Liver (tissue), 9 donors: ENCODE measurements around the gene IQSEC2. TPM values are rescaled to one million over a fixed set of nuclear protein-coding genes. Genes with fewer than 3 reads are reported as not detected.

Source experiments
- DNase-seq: peaks from one replicate; pipeline ENCODE4 v3.0.0-alpha.2; 2017; ENCODE audit warnings: low spot score
- H3K27ac ChIP-seq, 2 donors: one replicate each; pipeline ENCODE4 v1.7.0; 2013; ENCODE audit warnings: inconsistent platforms in 2 of 2, low read length in 2 of 2, control low read depth in 1 of 2, low read depth in 1 of 2, mild to moderate bottlenecking in 1 of 2
- H3K27me3 ChIP-seq, 4 donors: one replicate each; pipeline versions ENCODE4 v1.6.1 to v1.7.0; 2013; ENCODE audit warnings: low read length in 3 of 4, inconsistent platforms in 1 of 4, mild to moderate bottlenecking in 1 of 4, moderate library complexity in 1 of 4; ENCODE audit not compliant: control insufficient read depth in 4 of 4, insufficient read depth in 4 of 4
- H3K36me3 ChIP-seq, 4 donors: one replicate each; pipeline versions ENCODE4 v1.6.1 to v1.7.0; 2013; ENCODE audit warnings: low read length in 3 of 4, mild to moderate bottlenecking in 3 of 4, low read depth in 1 of 4, moderate library complexity in 1 of 4; ENCODE audit not compliant: control insufficient read depth in 4 of 4, insufficient read depth in 3 of 4
- H3K4me1 ChIP-seq, 4 donors: one replicate each; pipeline versions ENCODE4 v1.6.1 to v1.7.0; 2013; ENCODE audit warnings: low read length in 3 of 4, mild to moderate bottlenecking in 3 of 4, moderate library complexity in 1 of 4; ENCODE audit not compliant: control insufficient read depth in 4 of 4, insufficient read depth in 4 of 4
- H3K4me3 ChIP-seq, 3 donors: one replicate each; pipeline versions ENCODE4 v1.6.1 to v1.7.0; 2013; ENCODE audit warnings: low read length in 3 of 3, control low read depth in 1 of 3, low read depth in 1 of 3, mild to moderate bottlenecking in 1 of 3
- H3K9ac ChIP-seq, 2 donors: one replicate each; pipeline ENCODE4 v1.7.0; 2013; ENCODE audit warnings: low read length in 2 of 2, mild to moderate bottlenecking in 2 of 2, moderate library complexity in 2 of 2, control low read depth in 1 of 2, low read depth in 1 of 2
- H3K9me3 ChIP-seq, 4 donors: one replicate each; pipeline versions ENCODE4 v1.6.1 to v1.7.0; 2013; ENCODE audit warnings: low read length in 3 of 4; ENCODE audit not compliant: control insufficient read depth in 4 of 4
- ATF3 ChIP-seq: IDR thresholded peaks from 2 replicates; pipeline ENCODE4 v1.6.1; 2016; ENCODE audit warnings: antibody characterized with exemption
- CTCF ChIP-seq: fragments of 150-350 bp; IDR thresholded peaks from 2 replicates; pipeline ENCODE4 v1.5.1; 2017; ENCODE audit warnings: improper control_type of control experiment, low read depth, low read length; ENCODE audit not compliant: missing input control
- EGR1 ChIP-seq, 2 donors: IDR thresholded peaks; 2 replicates each; pipeline ENCODE4 v1.6.1; 2016 to 2018; ENCODE audit warnings: antibody characterized with exemption in 2 of 2, low read depth in 2 of 2
- FOXA1 ChIP-seq: IDR thresholded peaks from 2 replicates; pipeline ENCODE4 v1.6.1; 2016; ENCODE audit warnings: antibody characterized with exemption
- FOXA2 ChIP-seq: IDR thresholded peaks from 2 replicates; pipeline ENCODE4 v1.6.1; 2016; ENCODE audit warnings: antibody characterized with exemption
- GABPA ChIP-seq, 2 donors: IDR thresholded peaks in 1 of 2; conservative IDR thresholded peaks in 1 of 2; 2 replicates each; pipeline ENCODE4 v1.6.1; 2016; ENCODE audit warnings: antibody characterized with exemption in 2 of 2, mild to moderate bottlenecking in 1 of 2, moderate library complexity in 1 of 2
- HNF4A ChIP-seq, 2 donors: conservative IDR thresholded peaks; 2 replicates each; pipeline ENCODE4 v1.6.1; 2016; ENCODE audit warnings: antibody characterized with exemption in 2 of 2, mild to moderate bottlenecking in 2 of 2
- HNF4G ChIP-seq: IDR thresholded peaks from 2 replicates; pipeline ENCODE4 v1.6.1; 2016; ENCODE audit warnings: antibody characterized with exemption
- NR2F2 ChIP-seq: IDR thresholded peaks from 2 replicates; pipeline ENCODE4 v1.6.1; 2016; ENCODE audit warnings: antibody characterized with exemption
- RAD21 ChIP-seq, 2 donors: IDR thresholded peaks; 2 replicates each; pipeline ENCODE4 v1.6.1; 2016; ENCODE audit warnings: antibody characterized with exemption in 2 of 2, mild to moderate bottlenecking in 2 of 2
- RXRA ChIP-seq, 2 donors: IDR thresholded peaks; 2 replicates each; pipeline ENCODE4 v1.6.1; 2017 to 2018; ENCODE audit warnings: antibody characterized with exemption in 2 of 2, mild to moderate bottlenecking in 1 of 2
- SP1 ChIP-seq: IDR thresholded peaks from 2 replicates; pipeline ENCODE4 v1.6.1; 2018; ENCODE audit warnings: antibody characterized with exemption, mild to moderate bottlenecking
- TAF1 ChIP-seq: conservative IDR thresholded peaks from 2 replicates; pipeline ENCODE4 v1.6.1; 2016; ENCODE audit warnings: antibody characterized with exemption, mild to moderate bottlenecking
- YY1 ChIP-seq: IDR thresholded peaks from 2 replicates; pipeline ENCODE4 v1.6.1; 2016; ENCODE audit warnings: antibody characterized with exemption, mild to moderate bottlenecking
- WGBS: extraction: QIAGEN DNeasy Blood & Tissue Kit; methylation state at CpG from one replicate; pipeline ENCODE4 v1.1.7; 2013; 5-methylcytosine and 5-hydroxymethylcytosine counted together
- polyA plus RNA-seq, 2 donors: library from polyadenylated mRNA; stranded (reverse) in 1 of 2; unstranded in 1 of 2; fragments of 200-250 nt in 1 of 2; fragments of >200 nt in 1 of 2; fragmentation: Nextera tagmentation in 1 of 2; extraction: Ambion mirVana in 1 of 2; gene quantifications; one replicate each; pipeline versions ENCODE4 v1.2.1 to v1.2.3, GENCODE V29; 2013 to 2015
- total RNA-seq, 2 donors: library from RNA; depleted of rRNA; stranded (reverse); fragments of >200 nt; gene quantifications; one replicate each; pipeline ENCODE4 v1.2.3, GENCODE V29; 2014
- TF ChIP-seq, protein P1 (sequence below): IDR thresholded peaks from 2 replicates; pipeline ENCODE4 v1.6.1; 2016; ENCODE audit warnings: antibody characterized with exemption
- TF ChIP-seq, protein P2 (sequence below): IDR thresholded peaks from 2 replicates; pipeline ENCODE4 v1.6.1; 2016; ENCODE audit warnings: antibody characterized with exemption, mild to moderate bottlenecking
- donor health status: healthy.
- donor health status: healthy.
- donor health status: healthy.
- donor health status: healthy.
- donor health status: healthy.

Gene IQSEC2
- total and polyA plus RNA-seq, 4 donors, result 0.40 to 2.1 (median 1.4) TPM

GRCh38 chrX:53223955-53224859 lies 57.2 kb downstream of the IQSEC2 start:
- H3K9me3 ChIP-seq, result no peaks in the 10 kb centered on the region
- peaks cover 0 to 21% (median 8%) of the 10 kb centered on the region in 4 donors for H3K36me3 ChIP-seq
- DNase-seq, result peak; percentile 33
- H3K27me3 ChIP-seq, result no peaks in the 10 kb centered on the region
- no peak for TF ChIP-seq CTCF
- no peak for TF ChIP-seq EGR1 (IDR thresholded peaks at IDR 0.05; ENCODE audit: low read depth in 2 of 2)
- TF ChIP-seq, protein P1, sequence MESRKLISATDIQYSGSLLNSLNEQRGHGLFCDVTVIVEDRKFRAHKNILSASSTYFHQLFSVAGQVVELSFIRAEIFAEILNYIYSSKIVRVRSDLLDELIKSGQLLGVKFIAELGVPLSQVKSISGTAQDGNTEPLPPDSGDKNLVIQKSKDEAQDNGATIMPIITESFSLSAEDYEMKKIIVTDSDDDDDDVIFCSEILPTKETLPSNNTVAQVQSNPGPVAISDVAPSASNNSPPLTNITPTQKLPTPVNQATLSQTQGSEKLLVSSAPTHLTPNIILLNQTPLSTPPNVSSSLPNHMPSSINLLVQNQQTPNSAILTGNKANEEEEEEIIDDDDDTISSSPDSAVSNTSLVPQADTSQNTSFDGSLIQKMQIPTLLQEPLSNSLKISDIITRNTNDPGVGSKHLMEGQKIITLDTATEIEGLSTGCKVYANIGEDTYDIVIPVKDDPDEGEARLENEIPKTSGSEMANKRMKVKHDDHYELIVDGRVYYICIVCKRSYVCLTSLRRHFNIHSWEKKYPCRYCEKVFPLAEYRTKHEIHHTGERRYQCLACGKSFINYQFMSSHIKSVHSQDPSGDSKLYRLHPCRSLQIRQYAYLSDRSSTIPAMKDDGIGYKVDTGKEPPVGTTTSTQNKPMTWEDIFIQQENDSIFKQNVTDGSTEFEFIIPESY, result no peak
- TF ChIP-seq HNF4A (conservative IDR thresholded peaks at IDR 0.05), result no peak
- no peak for TF ChIP-seq SP1
- TF ChIP-seq ATF3, result no peak
- no peak for TF ChIP-seq YY1
- no peak for TF ChIP-seq RXRA (IDR thresholded peaks at IDR 0.05)
- TF ChIP-seq HNF4G, result no peak
- TF ChIP-seq RAD21 (IDR thresholded peaks at IDR 0.05), result no peak
- H3K4me1 ChIP-seq, result peaks cover 7 to 38% (median 32%) of the 10 kb centered on the region in 4 donors
- peak overlapping the region; percentile 87 to 99 (median 88) for H3K4me3 ChIP-seq
- peak overlapping the region; percentile 90 to 98 for H3K27ac ChIP-seq
- WGBS, result 1% methylated on average over 40 of the region's 40 CpGs
- H3K9ac ChIP-seq, result peak overlapping the region; percentile 94 to 96

DNA sequence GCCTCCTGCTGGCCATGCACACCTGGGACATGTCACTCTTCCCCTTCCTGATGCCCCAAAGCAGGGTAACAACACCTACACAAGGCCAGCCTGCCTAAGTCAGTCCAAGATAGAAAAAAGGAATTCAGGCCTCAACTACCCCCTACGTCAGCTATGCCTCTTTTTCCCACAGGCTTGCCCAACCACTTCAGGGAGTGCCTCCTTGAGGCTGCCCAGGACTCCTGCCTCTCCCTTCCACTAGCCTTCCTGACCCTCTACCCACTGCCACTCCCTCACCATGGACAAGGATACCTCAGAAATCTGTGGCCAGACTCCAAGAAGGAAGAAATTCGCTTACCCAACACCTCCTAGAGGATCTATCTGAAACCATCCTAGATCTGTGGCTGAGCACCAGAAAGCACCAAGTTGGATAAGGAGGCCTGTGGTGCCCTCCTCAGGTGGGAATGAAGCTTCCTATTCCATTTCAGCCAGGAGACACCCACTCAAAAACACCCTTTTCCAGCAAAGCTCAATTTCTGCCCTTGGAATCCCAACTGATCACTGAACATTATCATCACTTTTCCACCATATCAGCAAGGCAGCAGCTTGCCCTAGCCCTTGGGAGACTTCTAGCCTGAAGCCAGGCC lies 58.2 kb downstream of the IQSEC2 start:
- peaks cover 0 to 31% (median 12%) of the 10 kb centered on the region in 4 donors for H3K36me3 ChIP-seq

More for the DNA sequence above, 58.2 kb downstream of the IQSEC2 start:
- H3K4me1 ChIP-seq, result peaks cover 7 to 38% (median 32%) of the 10 kb centered on the region in 4 donors
- H3K27ac ChIP-seq, result peak overlapping the region in 1 of 2 donors; percentile 37
- H3K27me3 ChIP-seq, result no peaks in the 10 kb centered on the region
- peak overlapping the region in 1 of 2 donors; percentile 94 for H3K9ac ChIP-seq
- 64% methylated on average over 2 of the region's 2 CpGs for WGBS
- peak overlapping the region; percentile 87 to 99 (median 88) for H3K4me3 ChIP-seq
- DNase-seq, result no peak
- H3K9me3 ChIP-seq, result no peaks in the 10 kb centered on the region
- no peak for TF ChIP-seq RXRA (IDR thresholded peaks at IDR 0.05)
- no peak for TF ChIP-seq NR2F2
- TF ChIP-seq TAF1, result no peak
- TF ChIP-seq HNF4G, result no peak
- TF ChIP-seq ATF3, result no peak
- no peak for TF ChIP-seq FOXA1
- TF ChIP-seq EGR1 (IDR thresholded peaks at IDR 0.05; ENCODE audit: low read depth in 2 of 2), result no peak
- TF ChIP-seq GABPA (IDR thresholded peaks at IDR 0.05 in 1 of 2, conservative IDR thresholded peaks at IDR 0.05 in 1 of 2), result no peak
- no peak for TF ChIP-seq CTCF
- TF ChIP-seq, protein P2, sequence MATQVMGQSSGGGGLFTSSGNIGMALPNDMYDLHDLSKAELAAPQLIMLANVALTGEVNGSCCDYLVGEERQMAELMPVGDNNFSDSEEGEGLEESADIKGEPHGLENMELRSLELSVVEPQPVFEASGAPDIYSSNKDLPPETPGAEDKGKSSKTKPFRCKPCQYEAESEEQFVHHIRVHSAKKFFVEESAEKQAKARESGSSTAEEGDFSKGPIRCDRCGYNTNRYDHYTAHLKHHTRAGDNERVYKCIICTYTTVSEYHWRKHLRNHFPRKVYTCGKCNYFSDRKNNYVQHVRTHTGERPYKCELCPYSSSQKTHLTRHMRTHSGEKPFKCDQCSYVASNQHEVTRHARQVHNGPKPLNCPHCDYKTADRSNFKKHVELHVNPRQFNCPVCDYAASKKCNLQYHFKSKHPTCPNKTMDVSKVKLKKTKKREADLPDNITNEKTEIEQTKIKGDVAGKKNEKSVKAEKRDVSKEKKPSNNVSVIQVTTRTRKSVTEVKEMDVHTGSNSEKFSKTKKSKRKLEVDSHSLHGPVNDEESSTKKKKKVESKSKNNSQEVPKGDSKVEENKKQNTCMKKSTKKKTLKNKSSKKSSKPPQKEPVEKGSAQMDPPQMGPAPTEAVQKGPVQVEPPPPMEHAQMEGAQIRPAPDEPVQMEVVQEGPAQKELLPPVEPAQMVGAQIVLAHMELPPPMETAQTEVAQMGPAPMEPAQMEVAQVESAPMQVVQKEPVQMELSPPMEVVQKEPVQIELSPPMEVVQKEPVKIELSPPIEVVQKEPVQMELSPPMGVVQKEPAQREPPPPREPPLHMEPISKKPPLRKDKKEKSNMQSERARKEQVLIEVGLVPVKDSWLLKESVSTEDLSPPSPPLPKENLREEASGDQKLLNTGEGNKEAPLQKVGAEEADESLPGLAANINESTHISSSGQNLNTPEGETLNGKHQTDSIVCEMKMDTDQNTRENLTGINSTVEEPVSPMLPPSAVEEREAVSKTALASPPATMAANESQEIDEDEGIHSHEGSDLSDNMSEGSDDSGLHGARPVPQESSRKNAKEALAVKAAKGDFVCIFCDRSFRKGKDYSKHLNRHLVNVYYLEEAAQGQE, result no peak
- TF ChIP-seq, protein P1, result no peak
- TF ChIP-seq HNF4A (conservative IDR thresholded peaks at IDR 0.05), result no peak
- TF ChIP-seq RAD21 (IDR thresholded peaks at IDR 0.05), result no peak
- no peak for TF ChIP-seq FOXA2
- no peak for TF ChIP-seq SP1
- no peak for TF ChIP-seq YY1
